HG03558 (cell line): ENCODE results near the gene CBX4.

Experiments used
- ATAC-seq: cut with Tn5 transposase; IDR thresholded peaks from one replicate; pipeline ENCODE4 v1.9.1; 2021; ENCODE audit warnings: moderate number of reproducible peaks; ENCODE audit not compliant: unreplicated experiment; ENCODE audit errors: extremely low read depth

The CBX4 gene

GRCh38 chr17:79791735-79792161, 47.5 kb downstream of the CBX4 start:
- ATAC-seq: no peak

- no peak for ATAC-seq
These were observed 48.2 kb downstream of the CBX4 start for GRCh38 chr17:79790805-79791734.

GRCh38 chr17:79789943-79790804, 49.1 kb downstream of the CBX4 start:
- no peak for ATAC-seq

GRCh38 chr17:79788989-79789942, 50.0 kb downstream of the CBX4 start:
- no peak for ATAC-seq

- no peak for ATAC-seq
These were observed 50.8 kb downstream of the CBX4 start for GRCh38 chr17:79788455-79788854.

- ATAC-seq: no peak
These were observed 52.2 kb downstream of the CBX4 start for GRCh38 chr17:79786930-79787643.

- no peak for ATAC-seq
These were observed 53.1 kb downstream of the CBX4 start for GRCh38 chr17:79785900-79786810.

- ATAC-seq: no peak
These were observed 54.0 kb downstream of the CBX4 start for GRCh38 chr17:79785017-79785899.

GRCh38 chr17:79784353-79785016, 54.8 kb downstream of the CBX4 start:
- ATAC-seq: no peak

- ATAC-seq: no peak
These were observed 55.3 kb downstream of the CBX4 start for GRCh38 chr17:79783891-79784290.
